Central memory CD8-positive, alpha-beta T cell (primary cell): ENCODE results near the gene KCNQ1.
"Not testable (repeated sequence)": the region's sequence is repeated elsewhere in the genome, so short reads cannot be mapped to it uniquely, and the experiment has no call there.

Experiments
- ATAC-seq: fragments of 150-1000 bp; cut with Tn5 transposase; replicated peaks from 2 replicates; pipeline ENCODE4 v1.10.0; 2022; ENCODE audit warnings: mild to moderate bottlenecking, moderate FRiP score, moderate number of reproducible peaks; ENCODE audit not compliant: poor library complexity, severe bottlenecking; ENCODE audit errors: extremely low read depth
- DNase-seq, 2 donors: peaks; one replicate each; pipeline ENCODE4 v3.0.0; 2021; ENCODE audit warnings: low spot score in 2 of 2
- H3K27ac Mint-ChIP-seq: one replicate; pipeline ENCODE4 v1.8.0; 2022; ENCODE audit warnings: low read depth, mild to moderate bottlenecking, moderate library complexity, mixed read lengths
- H3K27me3 Mint-ChIP-seq: one replicate; pipeline ENCODE4 v1.8.0; 2022; ENCODE audit warnings: mixed read lengths
- H3K36me3 Mint-ChIP-seq: one replicate; pipeline ENCODE4 v1.8.0; 2022; ENCODE audit warnings: mild to moderate bottlenecking, moderate library complexity, mixed read lengths; ENCODE audit not compliant: insufficient read depth
- H3K4me1 Mint-ChIP-seq: one replicate; pipeline ENCODE4 v1.8.0; 2022; ENCODE audit warnings: mixed read lengths
- H3K4me3 Mint-ChIP-seq: one replicate; pipeline ENCODE4 v1.8.0; 2022; ENCODE audit warnings: mild to moderate bottlenecking, moderate library complexity, mixed read lengths
- H3K9me3 Mint-ChIP-seq: one replicate; pipeline ENCODE4 v1.8.0; 2022; ENCODE audit warnings: mixed read lengths

KCNQ1 gene

DNA sequence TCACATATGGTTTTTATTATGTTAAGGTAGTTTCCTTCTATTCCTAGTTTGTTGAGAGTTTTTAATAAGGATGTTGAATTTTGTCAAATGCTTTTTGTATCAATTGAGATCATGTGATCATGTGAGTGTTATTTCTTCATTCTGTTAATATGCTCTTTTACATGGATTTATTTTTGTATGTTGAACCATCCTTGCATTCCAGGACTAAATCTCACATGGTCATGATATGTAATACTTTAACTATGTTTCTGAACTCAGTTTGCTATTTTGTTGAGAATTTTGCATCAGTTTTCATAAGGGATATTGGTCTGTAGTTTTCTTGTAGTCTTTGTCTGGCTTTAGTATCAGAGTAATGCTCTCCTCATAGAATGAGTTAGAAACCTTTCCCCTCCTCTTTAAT, 43.2 kb downstream of the KCNQ1 start:
- no peak for ATAC-seq
- peaks cover 74% of the 10 kb centered on the region for H3K27me3 Mint-ChIP-seq
- peaks cover 24% of the 10 kb centered on the region for H3K9me3 Mint-ChIP-seq
- H3K27ac Mint-ChIP-seq, result no peak overlapping the region
- H3K36me3 Mint-ChIP-seq, result no peaks in the 10 kb centered on the region
- H3K4me1 Mint-ChIP-seq, result no peaks in the 10 kb centered on the region
- no peak overlapping the region for H3K4me3 Mint-ChIP-seq
- no peak for DNase-seq

DNA sequence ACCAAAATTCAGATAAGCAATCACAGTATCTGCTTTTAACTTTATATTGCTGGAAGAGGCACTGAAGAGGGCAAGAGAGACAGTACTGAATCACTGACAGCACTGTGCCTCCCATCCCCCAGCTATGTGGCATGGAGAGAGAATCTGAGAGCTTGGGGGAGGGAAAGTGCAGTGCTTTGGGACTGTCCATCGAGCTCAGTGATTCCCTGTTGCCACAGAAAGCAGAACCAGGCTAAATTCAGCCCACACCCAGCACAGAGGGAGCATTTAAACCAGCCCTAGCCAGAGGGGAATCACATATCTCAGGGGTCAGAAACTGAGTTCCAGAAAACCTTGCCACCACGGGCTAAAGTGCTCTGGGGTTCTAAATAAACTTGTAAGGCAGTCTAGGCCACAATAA, 44.3 kb downstream of the KCNQ1 start:
- peaks cover 24% of the 10 kb centered on the region for H3K9me3 Mint-ChIP-seq
- H3K27me3 Mint-ChIP-seq, result peaks cover 80% of the 10 kb centered on the region
- H3K4me3 Mint-ChIP-seq, result no peak overlapping the region
- ATAC-seq (no peak), DNase-seq (no peak)
- H3K4me1 Mint-ChIP-seq, result no peaks in the 10 kb centered on the region
- no peaks in the 10 kb centered on the region for H3K36me3 Mint-ChIP-seq
- H3K27ac Mint-ChIP-seq, result no peak overlapping the region

DNA sequence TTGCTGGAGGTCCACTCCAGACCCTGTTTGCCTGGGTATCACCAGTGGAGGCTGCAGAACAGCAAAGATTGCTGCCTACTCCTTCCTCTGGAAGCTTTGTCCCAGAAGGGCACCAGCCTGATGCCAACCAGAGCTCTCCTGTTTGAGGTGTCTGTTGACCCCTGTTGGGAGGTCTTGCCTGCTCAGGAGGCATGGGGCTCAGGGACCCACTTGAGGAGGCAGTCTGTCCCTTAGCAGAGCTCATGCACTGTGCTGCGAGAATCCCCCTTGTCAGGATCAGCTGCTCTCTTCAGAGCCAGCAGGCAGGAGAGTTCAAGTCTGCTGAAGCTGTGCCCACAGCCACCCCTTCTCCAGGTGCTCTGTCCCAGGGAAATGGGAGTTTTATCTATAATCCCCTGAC, 53.1 kb downstream of the KCNQ1 start:
- H3K27ac Mint-ChIP-seq, DNase-seq, H3K4me1 Mint-ChIP-seq, ATAC-seq, H3K36me3 Mint-ChIP-seq, H3K4me3 Mint-ChIP-seq: not testable (repeated sequence)
- peaks cover 28% of the 10 kb centered on the region for H3K9me3 Mint-ChIP-seq
- H3K27me3 Mint-ChIP-seq, result peaks cover 65% of the 10 kb centered on the region

DNA sequence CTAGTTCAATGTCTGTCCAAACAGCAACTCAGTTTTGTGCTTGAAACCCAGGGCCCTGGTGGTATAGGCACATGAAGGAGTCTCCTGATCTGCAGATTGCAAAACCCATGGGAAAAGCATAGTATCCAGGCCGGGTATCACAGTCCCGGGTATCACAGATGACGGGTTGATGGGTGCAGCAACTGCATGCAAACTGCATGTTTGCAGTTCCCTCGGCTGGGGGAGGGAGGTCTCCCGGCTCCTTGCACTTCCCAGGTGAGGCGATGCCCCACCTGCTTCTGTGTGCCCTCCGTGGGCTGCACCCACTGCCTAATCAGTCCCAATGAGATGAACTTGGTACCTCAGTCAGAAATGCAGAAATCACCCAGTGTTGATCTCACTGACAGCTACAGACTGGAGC, 53.9 kb downstream of the KCNQ1 start:
- Mint-ChIP-seq H3K4me3 (no peak overlapping the region), H3K9me3 (peaks cover 28% of the 10 kb centered on the region), H3K27ac (no peak overlapping the region), H3K27me3 (peaks cover 57% of the 10 kb centered on the region), H3K36me3 (peaks cover 4% of the 10 kb centered on the region), H3K4me1 (no peaks in the 10 kb centered on the region)
- ATAC-seq (no peak), DNase-seq (no peak)

DNA sequence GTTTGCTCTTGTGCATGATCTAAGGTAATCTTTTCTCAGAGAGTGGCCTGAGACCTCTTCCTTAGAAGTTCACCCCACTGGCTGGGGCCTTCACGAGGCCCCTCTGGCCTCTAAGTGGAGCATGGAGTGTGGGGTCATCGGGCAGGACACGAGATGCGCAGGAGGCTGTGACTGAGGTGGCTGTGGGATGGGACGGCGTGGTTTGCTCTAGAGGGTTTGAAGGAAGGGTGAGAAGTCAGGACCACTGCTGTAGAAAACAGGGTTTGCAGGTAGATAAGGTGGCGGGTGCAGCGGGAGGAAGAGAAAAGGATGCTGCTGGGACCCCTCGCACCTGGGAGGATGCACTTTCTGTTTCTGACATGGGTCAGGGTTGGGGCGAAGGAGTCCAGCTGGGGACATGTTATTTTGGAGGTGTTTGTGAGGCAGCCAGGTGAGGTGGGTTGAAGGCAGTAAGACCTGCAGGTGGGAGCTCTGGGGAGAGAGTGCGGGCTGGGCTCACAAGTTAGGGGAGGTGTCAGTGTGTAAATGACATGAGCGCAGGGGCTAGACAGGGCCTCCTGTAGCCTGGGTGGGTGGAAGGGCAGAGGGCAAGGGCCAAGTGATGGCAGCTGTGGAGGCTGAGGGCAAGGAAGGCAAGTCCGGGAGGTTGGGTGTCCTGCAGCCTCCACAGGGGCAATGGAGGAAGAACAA, 62.5 kb downstream of the KCNQ1 start:
- Mint-ChIP-seq H3K9me3 (no peaks in the 10 kb centered on the region), H3K4me3 (no peak overlapping the region), H3K4me1 (peaks cover 10% of the 10 kb centered on the region), H3K27me3 (peaks cover 18% of the 10 kb centered on the region), H3K27ac (no peak overlapping the region), H3K36me3 (no peaks in the 10 kb centered on the region)
- ATAC-seq, result no peak
- DNase-seq, result no peak

DNA sequence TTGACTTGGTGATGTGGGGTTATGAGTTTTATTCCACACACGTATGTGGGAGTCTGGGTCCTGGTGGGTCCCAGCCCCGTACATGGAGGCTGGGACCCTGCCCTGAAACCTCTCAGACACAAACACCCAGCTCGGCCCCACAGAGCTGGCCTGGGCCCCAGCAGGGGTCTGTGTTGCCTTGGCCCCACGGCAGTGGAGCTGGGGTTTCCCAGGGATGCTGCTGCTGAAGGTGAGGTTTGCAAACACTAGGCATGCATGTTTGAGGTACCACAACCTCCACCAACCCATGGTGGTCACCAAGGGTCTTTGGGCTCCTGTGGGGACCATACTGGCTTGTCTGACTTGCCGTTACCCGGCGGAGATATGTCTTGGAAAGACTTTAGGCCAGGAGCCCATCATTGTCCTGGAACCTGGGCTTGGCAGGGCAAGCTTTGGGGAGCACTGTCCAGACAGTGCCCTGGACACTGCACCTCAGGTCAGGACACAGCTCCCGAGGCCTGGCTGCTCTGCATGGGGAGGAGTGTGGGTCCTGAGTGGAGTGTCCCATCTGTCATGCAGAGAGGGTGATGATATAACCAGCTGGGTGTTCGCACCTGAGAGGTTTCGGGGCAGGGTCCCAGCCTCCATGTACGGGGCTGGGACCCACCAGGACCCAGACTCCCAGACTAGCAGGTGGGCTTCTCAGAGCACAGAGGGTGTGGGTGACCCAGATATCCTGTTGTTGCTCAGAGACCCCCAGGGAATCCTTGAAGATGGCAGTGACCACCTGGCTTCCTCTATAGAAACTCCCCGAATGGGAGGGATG, 63.3 kb downstream of the KCNQ1 start:
- peaks cover 18% of the 10 kb centered on the region for H3K27me3 Mint-ChIP-seq
- no peaks in the 10 kb centered on the region for H3K36me3 Mint-ChIP-seq
- ATAC-seq (no peak), DNase-seq (peak in 1 of 2 donors; percentile 9)
- H3K9me3 Mint-ChIP-seq, result no peaks in the 10 kb centered on the region
- H3K4me3 Mint-ChIP-seq, result no peak overlapping the region
- H3K27ac Mint-ChIP-seq, result no peak overlapping the region
- H3K4me1 Mint-ChIP-seq, result peaks cover 10% of the 10 kb centered on the region

DNA sequence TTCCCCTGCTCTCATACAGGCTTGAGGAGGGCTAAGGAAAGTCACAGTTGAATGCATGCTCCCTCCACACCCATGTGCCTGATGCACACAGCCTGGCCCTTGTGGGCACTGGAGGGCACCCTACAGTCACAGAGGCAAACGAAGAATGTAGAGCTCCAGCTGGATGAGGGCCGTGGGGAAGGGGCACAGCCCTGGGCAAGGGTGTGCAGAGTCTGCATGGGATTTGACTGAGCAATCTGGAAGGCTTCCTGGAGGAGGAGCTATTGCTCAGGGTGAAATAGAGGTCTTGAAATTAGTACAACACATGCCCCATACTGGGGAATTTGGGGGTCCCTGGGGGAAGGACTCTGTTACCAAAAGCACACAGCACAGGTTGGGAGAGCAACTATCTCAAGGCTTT, 64.0 kb downstream of the KCNQ1 start:
- H3K36me3 Mint-ChIP-seq, result no peaks in the 10 kb centered on the region
- peaks cover 10% of the 10 kb centered on the region for H3K4me1 Mint-ChIP-seq
- H3K9me3 Mint-ChIP-seq, result no peaks in the 10 kb centered on the region
- H3K27ac Mint-ChIP-seq, result no peak overlapping the region
- peak in 1 of 2 donors; percentile 12 for DNase-seq
- ATAC-seq, result no peak
- H3K27me3 Mint-ChIP-seq, result peaks cover 18% of the 10 kb centered on the region
- no peak overlapping the region for H3K4me3 Mint-ChIP-seq

DNA sequence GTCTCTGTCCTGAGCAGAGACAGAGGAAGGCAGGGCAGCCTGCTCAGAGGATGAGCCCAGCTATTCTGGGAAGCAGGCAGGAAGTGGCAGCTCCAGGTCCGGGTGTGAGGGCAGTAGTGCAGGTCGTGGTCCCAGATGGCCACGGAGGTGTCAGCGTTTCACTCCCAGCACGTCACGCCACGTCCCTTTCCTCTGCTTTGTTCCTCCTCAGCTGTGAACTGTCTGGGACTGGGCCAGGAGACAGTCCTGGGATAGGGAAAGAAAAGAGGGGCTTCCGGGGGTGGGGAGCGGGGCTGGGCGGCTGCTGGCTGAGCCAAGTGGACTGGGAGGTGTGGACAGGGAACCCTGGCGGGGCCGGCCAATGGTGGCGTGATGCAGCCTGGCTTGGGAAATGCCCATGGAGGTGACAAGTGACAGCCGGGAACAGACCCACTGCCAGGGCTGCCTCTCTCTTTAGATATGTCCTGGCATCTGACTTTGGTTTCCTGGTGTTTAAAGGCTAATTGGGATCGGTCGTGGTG, 64.7 kb downstream of the KCNQ1 start:
- no peak for ATAC-seq
- DNase-seq, result no peak
- Mint-ChIP-seq H3K27ac (no peak overlapping the region), H3K27me3 (peaks cover 18% of the 10 kb centered on the region), H3K36me3 (no peaks in the 10 kb centered on the region), H3K4me1 (peaks cover 10% of the 10 kb centered on the region), H3K9me3 (no peaks in the 10 kb centered on the region), H3K4me3 (no peak overlapping the region)

DNA sequence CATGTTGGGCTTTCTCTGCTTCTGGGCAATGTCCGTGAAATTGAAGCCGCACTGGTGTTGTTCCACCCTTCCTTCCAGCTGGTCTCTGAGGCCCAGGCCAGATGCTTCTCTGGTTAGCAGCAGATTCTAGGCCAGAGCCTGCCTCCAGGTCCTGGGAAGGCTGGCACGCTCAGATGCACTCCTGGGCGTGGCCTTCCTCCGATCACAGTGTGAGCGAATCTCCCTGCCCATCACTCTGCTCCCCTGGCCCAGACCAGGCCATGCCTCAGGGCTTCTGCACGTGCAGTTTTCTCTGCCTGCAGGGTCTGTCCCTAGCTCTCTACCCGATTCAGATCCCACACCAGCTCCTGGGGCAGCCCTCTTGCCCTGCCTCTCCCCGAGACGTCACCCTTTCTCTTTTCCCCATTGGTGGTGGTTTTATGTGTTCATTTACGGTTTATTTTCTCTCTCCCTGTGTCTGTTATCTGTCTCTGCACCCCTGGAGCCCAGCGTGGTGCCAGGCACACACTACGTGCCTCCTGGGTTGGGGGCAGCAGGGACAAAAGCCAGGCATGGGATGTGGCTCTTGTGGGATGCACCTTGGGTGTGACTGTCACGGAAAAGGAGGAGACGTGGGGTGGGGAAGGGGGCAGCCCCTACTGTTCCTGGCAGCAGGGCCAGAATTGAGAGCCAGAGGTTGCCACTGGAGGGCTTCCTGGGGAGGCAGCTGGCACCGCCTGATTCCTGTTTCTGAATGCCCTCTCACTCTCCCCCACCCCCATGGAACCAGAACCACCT, 66.0 kb downstream of the KCNQ1 start:
- H3K4me1 Mint-ChIP-seq, result peaks cover 10% of the 10 kb centered on the region
- no peak overlapping the region for H3K27ac Mint-ChIP-seq

DNA sequence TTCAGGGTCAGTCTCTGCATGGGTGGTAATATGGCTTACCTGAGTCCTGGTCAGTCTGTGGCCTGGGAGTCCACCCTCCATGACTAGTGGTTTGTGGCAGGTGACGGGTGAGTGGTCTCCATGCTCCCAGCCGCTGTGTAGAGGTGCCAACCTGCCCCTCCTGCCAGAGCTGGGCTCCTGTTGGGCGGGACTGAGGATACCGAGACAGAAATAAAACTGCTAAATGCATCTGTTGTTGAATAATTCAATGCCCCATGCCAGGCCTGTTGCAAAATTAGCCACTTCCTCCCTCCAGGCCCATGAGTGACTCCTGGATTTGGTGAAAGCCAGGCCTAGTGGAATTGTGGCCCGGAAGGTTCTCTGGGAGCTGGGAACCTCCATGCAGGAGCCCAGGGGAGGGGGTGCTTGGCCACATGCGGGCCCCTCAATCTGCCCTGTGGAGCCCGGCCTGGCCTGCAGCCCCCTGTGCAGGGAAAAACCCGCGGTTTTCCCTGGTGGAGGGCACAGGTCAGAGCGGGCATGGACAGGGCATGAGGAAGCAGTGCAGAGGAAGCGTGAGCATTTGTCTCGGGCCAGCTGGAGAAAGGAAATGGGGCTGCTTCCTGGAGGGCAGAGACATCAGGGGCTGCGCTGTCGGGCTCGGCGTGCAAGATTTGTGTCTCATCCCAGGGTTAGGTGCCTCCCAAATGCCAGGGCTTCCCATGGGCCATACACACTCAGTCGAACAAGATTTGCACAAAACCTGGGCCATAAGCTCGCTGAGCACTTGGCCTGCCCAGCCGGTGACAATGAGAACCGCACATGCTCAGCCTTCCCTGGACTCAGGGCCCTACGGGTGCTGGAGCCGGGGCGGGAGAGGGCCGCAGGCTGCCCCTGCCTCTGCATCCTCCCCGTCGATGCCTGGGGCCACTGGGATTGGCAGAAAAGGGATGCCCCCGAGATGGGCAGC, 66.9 kb downstream of the KCNQ1 start:
- ATAC-seq (no peak), DNase-seq (peak in 1 of 2 donors; percentile 11)
- no peak overlapping the region for H3K27ac Mint-ChIP-seq
- no peaks in the 10 kb centered on the region for H3K36me3 Mint-ChIP-seq
- no peak overlapping the region for H3K4me3 Mint-ChIP-seq
- H3K27me3 Mint-ChIP-seq, result peaks cover 7% of the 10 kb centered on the region
- peaks cover 10% of the 10 kb centered on the region for H3K4me1 Mint-ChIP-seq
- H3K9me3 Mint-ChIP-seq, result no peaks in the 10 kb centered on the region

More for the DNA sequence above, 66.0 kb downstream of the KCNQ1 start:
- DNase-seq (peak in 1 of 2 donors; percentile 12), ATAC-seq (no peak)
- no peaks in the 10 kb centered on the region for H3K36me3 Mint-ChIP-seq
- no peak overlapping the region for H3K4me3 Mint-ChIP-seq
- no peaks in the 10 kb centered on the region for H3K9me3 Mint-ChIP-seq
- peaks cover 16% of the 10 kb centered on the region for H3K27me3 Mint-ChIP-seq

DNA sequence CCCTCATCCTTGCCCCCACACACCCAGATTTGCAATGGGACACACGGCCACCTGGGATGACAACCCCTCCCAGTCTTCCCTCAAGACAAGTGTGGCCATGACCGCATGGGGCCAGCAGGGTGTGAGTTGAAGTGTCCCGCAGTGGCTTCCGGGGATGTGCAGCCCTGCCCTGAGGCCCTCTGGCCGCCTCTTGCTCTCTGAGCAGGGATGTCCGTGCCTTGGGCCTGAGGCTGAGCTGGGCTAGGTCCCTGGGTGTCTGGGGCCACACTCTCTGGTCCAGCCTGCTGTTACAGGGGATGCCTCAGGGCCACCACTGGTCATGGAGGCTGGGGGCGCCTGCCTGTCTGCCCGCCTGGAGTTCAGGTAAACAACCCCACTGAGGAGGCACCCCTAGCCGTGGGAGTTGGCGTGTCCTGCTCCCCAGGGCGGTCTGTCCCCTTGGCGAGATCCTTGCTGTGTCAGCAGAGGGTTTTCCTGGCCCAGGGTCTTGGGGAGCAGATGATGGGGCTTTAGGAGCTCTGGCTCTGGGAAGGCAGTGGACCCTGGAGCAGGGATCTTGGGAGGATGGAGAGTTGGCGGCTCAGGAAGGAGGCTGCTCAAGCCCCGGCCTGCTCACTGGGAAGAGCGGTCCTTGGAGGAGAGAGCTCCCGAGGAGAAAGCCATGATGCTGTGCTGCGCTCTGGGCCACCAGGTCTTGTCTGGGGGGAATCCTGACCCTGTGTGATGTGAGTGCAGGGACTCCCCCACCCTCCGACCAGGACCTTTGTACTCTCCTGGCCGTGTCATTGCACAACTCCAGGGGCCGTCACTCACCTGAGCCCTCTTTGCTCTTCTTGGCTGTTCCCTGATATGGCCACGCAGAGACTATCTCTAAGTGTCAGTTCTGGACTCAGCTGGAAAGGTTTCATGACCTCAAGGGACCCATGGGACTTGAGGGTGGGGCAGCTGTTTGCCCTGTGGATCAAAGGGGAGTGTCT, 67.9 kb downstream of the KCNQ1 start:
- no peaks in the 10 kb centered on the region for H3K9me3 Mint-ChIP-seq
- no peak overlapping the region for H3K4me3 Mint-ChIP-seq
- H3K27ac Mint-ChIP-seq, result no peak overlapping the region
- DNase-seq (peak in 1 of 2 donors; percentile 11), ATAC-seq (no peak)
- no peaks in the 10 kb centered on the region for H3K27me3 Mint-ChIP-seq
- no peaks in the 10 kb centered on the region for H3K36me3 Mint-ChIP-seq
- H3K4me1 Mint-ChIP-seq, result peaks cover 10% of the 10 kb centered on the region
